CD4-positive, CD25-positive, alpha-beta regulatory T cell (primary cell): Measurements from ENCODE around the gene HSPA12A. TPM values are rescaled to one million over a fixed set of nuclear protein-coding genes. Genes with fewer than 3 reads are reported as not detected.

ENCODE experiments used
- ATAC-seq, 2 donors: fragments of 150-1000 bp; cut with Tn5 transposase; one replicate each; pipeline ENCODE4 v1.10.0; 2021; ENCODE audit warnings: low read depth in 2 of 2, moderate number of reproducible peaks in 2 of 2, moderate library complexity in 1 of 2
- DNase-seq, 3 donors: peaks; one replicate each; pipeline versions ENCODE4 v3.0.0 to v3.0.0-alpha.2; 2012 to 2022; ENCODE audit warnings: mixed read lengths in 1 of 3
- H3K27ac ChIP-seq: one replicate; pipeline ENCODE4 v1.7.0; 2013; ENCODE audit warnings: mild to moderate bottlenecking, low read length; ENCODE audit not compliant: insufficient read depth, poor library complexity, severe bottlenecking
- H3K27me3 ChIP-seq: one replicate; pipeline ENCODE4 v1.7.0; 2013; ENCODE audit warnings: low read length; ENCODE audit not compliant: control insufficient read depth, insufficient read depth
- H3K36me3 ChIP-seq: one replicate; pipeline ENCODE4 v1.7.0; 2013; ENCODE audit warnings: mild to moderate bottlenecking, low read length, moderate library complexity; ENCODE audit not compliant: control insufficient read depth, insufficient read depth
- H3K4me1 ChIP-seq: 2 replicates; pipeline ENCODE4 v1.7.0; 2013; ENCODE audit warnings: mild to moderate bottlenecking, low read length; ENCODE audit not compliant: insufficient read depth, control insufficient read depth, poor library complexity, severe bottlenecking
- H3K4me3 ChIP-seq: one replicate; pipeline ENCODE4 v1.7.0; 2013; ENCODE audit warnings: low read depth, mild to moderate bottlenecking, low read length, moderate library complexity
- H3K9me3 ChIP-seq, 2 experiments: 1 replicate in 1 of 2; 2 replicates in 1 of 2; pipeline ENCODE4 v1.7.0; 2013; ENCODE audit warnings: low read length in 2 of 2, mild to moderate bottlenecking in 1 of 2, moderate library complexity in 1 of 2; ENCODE audit not compliant: control insufficient read depth in 2 of 2
- H3K27ac Mint-ChIP-seq, 3 donors: one replicate each; pipeline ENCODE4 v1.8.0; 2020 to 2022; ENCODE audit warnings: mild to moderate bottlenecking in 3 of 3, mixed read lengths in 3 of 3, moderate library complexity in 2 of 3
- H3K27me3 Mint-ChIP-seq: one replicate; pipeline ENCODE4 v1.8.0; 2022; ENCODE audit warnings: mild to moderate bottlenecking, mixed read lengths
- H3K36me3 Mint-ChIP-seq: one replicate; pipeline ENCODE4 v1.8.0; 2020; ENCODE audit warnings: mixed read lengths
- H3K4me1 Mint-ChIP-seq, 4 donors: one replicate each; pipeline ENCODE4 v1.8.0; 2020 to 2022; ENCODE audit warnings: mixed read lengths in 4 of 4, mild to moderate bottlenecking in 1 of 4
- H3K4me3 Mint-ChIP-seq, 4 donors: one replicate each; pipeline ENCODE4 v1.8.0; 2020 to 2022; ENCODE audit warnings: mild to moderate bottlenecking in 4 of 4, mixed read lengths in 4 of 4, moderate library complexity in 3 of 4
- H3K9me3 Mint-ChIP-seq, 7 donors: one replicate each; pipeline ENCODE4 v1.8.0; 2020 to 2022; ENCODE audit warnings: mixed read lengths in 7 of 7, mild to moderate bottlenecking in 3 of 7, moderate library complexity in 2 of 7
- polyA plus RNA-seq, 4 donors: library from polyadenylated mRNA; unstranded; fragments of 300-500 nt; fragmentation: Illumina TruSeq; gene quantifications; one replicate each; pipeline ENCODE4 v1.2.3, GENCODE V29; 2021
- total RNA-seq: library from RNA; stranded (reverse); gene quantifications from one replicate; pipeline ENCODE4 v1.2.3, GENCODE V29; 2022

Gene HSPA12A
- total and polyA plus RNA-seq, 5 donors from 2014 or later: 0.72 to 2.1 (median 0.81) TPM

DNA sequence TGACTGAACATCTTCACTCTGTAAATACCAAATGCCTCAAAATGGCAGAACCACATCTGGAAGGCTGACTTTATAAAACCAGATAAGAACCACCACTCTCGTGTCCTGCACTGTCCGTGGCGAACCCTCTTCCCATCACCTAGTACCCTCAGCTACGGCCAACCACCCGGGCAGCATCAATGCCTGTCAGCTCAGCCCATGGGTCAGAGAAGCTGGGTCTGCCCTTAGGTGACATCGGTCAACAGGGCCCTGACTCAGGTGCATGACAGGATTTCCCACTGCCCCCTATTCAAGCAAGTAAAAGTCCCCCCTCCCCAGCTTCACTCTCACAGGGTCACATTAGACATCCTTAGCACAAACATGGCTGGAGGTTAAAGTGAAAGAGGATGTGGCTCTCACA lies 56.6 kb downstream of the HSPA12A start:
- no peak overlapping the region for H3K4me3 Mint-ChIP-seq
- H3K4me1 Mint-ChIP-seq: peaks cover 0 to 4% (median 0%) of the 10 kb centered on the region in 4 donors
- Histone ChIP-seq H3K27me3 (no peaks in the 10 kb centered on the region), H3K9me3 (no peaks in the 10 kb centered on the region), H3K27ac (no peak overlapping the region), H3K4me1 (peaks cover 3% of the 10 kb centered on the region), H3K36me3 (no peaks in the 10 kb centered on the region), H3K4me3 (no peak overlapping the region)
- no peaks in the 10 kb centered on the region for H3K36me3 Mint-ChIP-seq
- H3K27ac Mint-ChIP-seq: no peak overlapping the region
- H3K9me3 Mint-ChIP-seq: no peaks in the 10 kb centered on the region
- DNase-seq (no peak), ATAC-seq (no peak)
- H3K27me3 Mint-ChIP-seq: peaks cover 7% of the 10 kb centered on the region

DNA sequence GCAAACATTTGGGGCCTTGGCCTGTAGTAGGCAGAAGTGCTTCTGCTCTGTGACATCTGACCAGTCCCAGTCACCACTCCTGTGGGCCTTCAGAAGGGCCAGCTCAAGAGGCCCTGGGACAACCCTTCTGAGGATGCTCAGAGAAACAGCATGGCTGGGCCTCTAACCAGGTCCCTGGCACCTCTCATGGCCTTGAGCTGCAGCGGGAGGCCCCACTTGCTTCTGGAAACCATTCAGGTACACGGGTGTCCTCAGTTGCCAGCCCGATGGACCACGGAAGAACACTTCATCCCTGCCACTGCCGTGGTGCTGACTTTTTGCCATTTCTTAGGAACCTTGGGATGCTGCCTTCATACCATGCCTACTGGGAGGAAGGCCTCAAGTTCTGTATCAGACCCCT lies 57.6 kb downstream of the HSPA12A start:
- Histone ChIP-seq H3K4me1 (peaks cover 3% of the 10 kb centered on the region), H3K27ac (no peak overlapping the region), H3K36me3 (no peaks in the 10 kb centered on the region), H3K9me3 (no peaks in the 10 kb centered on the region), H3K27me3 (no peaks in the 10 kb centered on the region), H3K4me3 (no peak overlapping the region)
- ATAC-seq (no peak), DNase-seq (no peak)
- Mint-ChIP-seq H3K36me3 (no peaks in the 10 kb centered on the region), H3K27ac (no peak overlapping the region), H3K4me3 (no peak overlapping the region), H3K27me3 (no peaks in the 10 kb centered on the region), H3K4me1 (peaks cover 0 to 4% (median 0%) of the 10 kb centered on the region in 4 donors), H3K9me3 (no peaks in the 10 kb centered on the region)

DNA sequence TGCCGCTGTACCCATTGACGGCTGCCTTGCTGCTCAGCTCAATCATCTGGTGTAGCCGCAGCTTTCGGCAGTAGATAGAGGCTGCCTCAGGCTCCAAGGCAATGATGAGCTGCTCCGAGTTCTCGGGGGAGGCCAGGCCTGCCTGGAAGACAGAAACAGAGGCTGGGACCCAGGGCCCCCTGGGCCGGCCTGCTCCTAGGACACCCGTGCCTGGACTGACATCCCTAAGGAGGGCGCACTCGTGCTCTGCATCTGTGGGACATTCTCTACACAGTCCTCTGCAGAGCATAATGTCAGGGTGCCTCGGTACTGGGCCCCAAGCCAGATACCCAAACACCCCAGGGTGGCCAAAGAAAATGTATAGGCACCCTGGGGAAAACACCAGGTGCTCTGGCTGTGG lies 58.5 kb downstream of the HSPA12A start:
- Mint-ChIP-seq H3K27me3 (no peaks in the 10 kb centered on the region), H3K9me3 (no peaks in the 10 kb centered on the region)

DNA sequence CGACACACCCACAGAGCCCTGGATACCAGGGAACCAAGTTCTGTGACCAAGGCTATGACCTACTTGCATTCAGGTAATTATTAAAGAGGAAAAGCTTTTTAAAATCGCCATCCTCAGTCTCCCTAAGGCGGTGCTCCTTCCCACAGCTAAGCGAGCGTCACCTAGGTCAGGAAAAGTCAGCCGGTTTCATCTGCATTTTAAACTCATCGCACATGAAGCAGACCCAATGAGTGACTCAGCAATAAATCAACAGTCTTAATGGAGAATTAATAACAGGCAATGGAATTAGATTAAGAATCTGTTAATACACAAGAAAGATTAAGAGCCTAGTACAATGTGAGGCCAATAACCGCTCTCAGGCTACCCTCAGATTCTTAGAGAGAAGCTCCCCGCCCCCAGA lies 59.2 kb downstream of the HSPA12A start:
- H3K4me1 Mint-ChIP-seq: peaks cover 0 to 4% (median 0%) of the 10 kb centered on the region in 4 donors
- no peak overlapping the region for H3K27ac Mint-ChIP-seq
- no peak for DNase-seq
- ATAC-seq: no peak
- H3K36me3 Mint-ChIP-seq: no peaks in the 10 kb centered on the region
- H3K27me3 Mint-ChIP-seq: no peaks in the 10 kb centered on the region
- H3K9me3 ChIP-seq: no peaks in the 10 kb centered on the region
- no peak overlapping the region for H3K4me3 Mint-ChIP-seq
- no peaks in the 10 kb centered on the region for H3K9me3 Mint-ChIP-seq
- no peaks in the 10 kb centered on the region for H3K36me3 ChIP-seq
- no peak overlapping the region for H3K4me3 ChIP-seq
- peaks cover 3% of the 10 kb centered on the region for H3K4me1 ChIP-seq
- no peaks in the 10 kb centered on the region for H3K27me3 ChIP-seq
- H3K27ac ChIP-seq: no peak overlapping the region

More for the DNA sequence above, 58.5 kb downstream of the HSPA12A start:
- ATAC-seq: no peak
- H3K27me3 ChIP-seq: no peaks in the 10 kb centered on the region
- Mint-ChIP-seq H3K27ac (no peak overlapping the region), H3K4me1 (peaks cover 0 to 4% (median 0%) of the 10 kb centered on the region in 4 donors), H3K4me3 (no peak overlapping the region), H3K36me3 (no peaks in the 10 kb centered on the region)
- DNase-seq: no peak
- no peaks in the 10 kb centered on the region for H3K36me3 ChIP-seq
- no peak overlapping the region for H3K4me3 ChIP-seq
- no peaks in the 10 kb centered on the region for H3K9me3 ChIP-seq
- H3K27ac ChIP-seq: no peak overlapping the region
- peaks cover 3% of the 10 kb centered on the region for H3K4me1 ChIP-seq

DNA sequence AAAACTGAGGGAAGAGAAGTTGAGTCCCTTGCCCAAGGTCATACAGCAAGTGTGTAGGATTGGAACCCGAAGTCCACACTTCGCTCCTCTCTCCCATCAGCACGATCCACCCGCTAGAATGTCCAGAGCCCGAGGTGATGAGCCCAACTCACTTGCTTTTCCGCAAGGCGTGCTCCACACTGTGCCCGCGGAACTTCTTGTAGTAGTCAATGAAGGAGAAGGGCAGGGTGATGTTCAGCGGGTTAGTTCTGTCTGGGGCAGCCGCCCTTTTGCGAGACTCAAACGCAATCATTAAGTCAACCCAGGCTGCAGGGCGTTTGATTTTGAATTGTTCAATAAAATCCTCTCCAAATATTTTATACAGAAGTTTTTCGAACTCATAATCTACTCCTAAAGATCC lies 63.0 kb downstream of the HSPA12A start:
- Mint-ChIP-seq H3K36me3 (no peaks in the 10 kb centered on the region), H3K27me3 (peaks cover 3% of the 10 kb centered on the region), H3K4me3 (no peak overlapping the region), H3K4me1 (peaks cover 0 to 4% (median 0%) of the 10 kb centered on the region in 4 donors), H3K27ac (no peak overlapping the region), H3K9me3 (no peaks in the 10 kb centered on the region)
- ATAC-seq (no peak), DNase-seq (no peak)
- H3K27ac ChIP-seq: no peak overlapping the region
- no peak overlapping the region for H3K4me3 ChIP-seq
- no peaks in the 10 kb centered on the region for H3K27me3 ChIP-seq
- H3K4me1 ChIP-seq: peaks cover 3% of the 10 kb centered on the region
- H3K36me3 ChIP-seq: no peaks in the 10 kb centered on the region
- H3K9me3 ChIP-seq: no peaks in the 10 kb centered on the region

DNA sequence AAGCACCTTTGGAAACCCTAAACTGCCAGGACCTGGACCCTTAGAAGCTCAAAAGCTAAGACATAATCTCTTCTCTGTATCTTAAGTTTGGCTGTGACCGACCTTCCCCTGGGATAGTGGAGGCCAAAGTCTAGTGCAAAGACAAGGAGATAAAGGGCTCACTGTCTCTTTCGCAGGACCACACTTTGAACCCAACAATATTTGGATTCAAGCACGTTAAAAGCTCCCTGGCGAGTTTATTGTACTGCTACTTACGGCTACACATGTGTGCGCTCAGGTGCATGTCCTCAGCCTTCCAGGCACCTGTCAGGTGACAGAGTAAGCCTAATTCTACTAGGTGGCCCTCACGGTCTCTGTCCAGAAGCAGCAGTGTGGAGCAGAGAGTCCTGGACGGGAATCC lies 65.7 kb downstream of the HSPA12A start:
- Mint-ChIP-seq H3K36me3 (no peaks in the 10 kb centered on the region), H3K4me1 (no peaks in the 10 kb centered on the region), H3K9me3 (no peaks in the 10 kb centered on the region), H3K4me3 (no peak overlapping the region), H3K27me3 (peaks cover 5% of the 10 kb centered on the region), H3K27ac (no peak overlapping the region)
- no peak for DNase-seq
- ATAC-seq: no peak
- Histone ChIP-seq H3K9me3 (no peaks in the 10 kb centered on the region), H3K27ac (no peak overlapping the region), H3K4me3 (no peak overlapping the region), H3K36me3 (no peaks in the 10 kb centered on the region), H3K27me3 (no peaks in the 10 kb centered on the region), H3K4me1 (no peaks in the 10 kb centered on the region)

DNA sequence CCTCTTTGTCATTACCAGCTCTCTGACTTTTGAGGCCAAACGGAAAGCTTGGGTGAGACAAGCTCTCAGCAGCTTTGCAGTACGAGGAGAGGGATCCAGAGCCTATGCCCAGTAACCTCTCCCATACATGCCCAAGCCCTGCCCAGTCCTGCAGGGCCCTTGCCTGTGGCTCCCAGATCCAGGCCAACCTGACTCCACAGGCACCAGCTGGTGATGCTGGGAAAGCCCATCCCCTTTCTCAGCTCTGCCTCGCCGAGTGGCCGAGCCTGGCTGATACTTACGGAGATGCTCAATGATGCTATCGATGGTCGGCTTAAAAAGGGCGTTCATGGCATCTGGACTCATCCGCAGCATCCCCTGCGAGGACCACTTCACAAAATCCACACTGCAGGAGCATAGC lies 66.2 kb downstream of the HSPA12A start:
- H3K4me1 Mint-ChIP-seq: no peaks in the 10 kb centered on the region
- no peaks in the 10 kb centered on the region for H3K27me3 ChIP-seq
- H3K4me3 ChIP-seq: no peak overlapping the region
- H3K36me3 Mint-ChIP-seq: no peaks in the 10 kb centered on the region
- no peak for DNase-seq
- H3K9me3 Mint-ChIP-seq: no peaks in the 10 kb centered on the region
- no peaks in the 10 kb centered on the region for H3K36me3 ChIP-seq
- H3K4me3 Mint-ChIP-seq: no peak overlapping the region
- H3K4me1 ChIP-seq: no peaks in the 10 kb centered on the region
- no peak overlapping the region for H3K27ac Mint-ChIP-seq
- no peak overlapping the region for H3K27ac ChIP-seq
- no peaks in the 10 kb centered on the region for H3K9me3 ChIP-seq
- H3K27me3 Mint-ChIP-seq: peaks cover 7% of the 10 kb centered on the region
- ATAC-seq: no peak

DNA sequence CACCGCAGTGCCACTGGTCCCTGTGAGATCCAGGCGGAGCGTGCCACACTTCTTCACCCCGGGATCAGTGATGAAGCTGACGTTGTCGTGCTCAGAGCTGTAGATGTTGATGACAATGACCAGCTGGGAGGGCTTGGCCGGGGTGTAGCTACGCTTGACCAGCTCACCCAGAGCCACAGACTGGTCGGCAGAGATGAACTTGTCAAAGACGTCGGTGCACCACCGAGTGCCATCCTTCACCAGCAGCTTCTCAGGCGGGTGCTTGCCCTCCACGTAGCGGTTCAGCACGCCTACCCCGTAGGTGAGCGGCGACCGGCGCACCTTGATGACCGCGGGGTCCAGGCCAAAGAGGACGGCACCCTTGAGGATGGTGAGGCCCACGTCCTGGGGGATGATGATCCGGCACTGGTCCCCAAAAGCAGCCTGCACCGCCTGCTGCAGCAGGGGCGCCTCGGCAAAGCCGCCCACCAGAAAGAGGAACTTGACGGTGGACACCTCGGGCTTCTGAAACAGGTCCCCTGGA lies 67.4 kb downstream of the HSPA12A start:
- Histone ChIP-seq H3K27me3 (no peaks in the 10 kb centered on the region), H3K27ac (no peak overlapping the region), H3K4me3 (no peak overlapping the region), H3K9me3 (no peaks in the 10 kb centered on the region), H3K36me3 (no peaks in the 10 kb centered on the region), H3K4me1 (no peaks in the 10 kb centered on the region)
- Mint-ChIP-seq H3K4me3 (no peak overlapping the region), H3K4me1 (no peaks in the 10 kb centered on the region), H3K27me3 (peaks cover 15% of the 10 kb centered on the region), H3K36me3 (no peaks in the 10 kb centered on the region), H3K9me3 (no peaks in the 10 kb centered on the region), H3K27ac (no peak overlapping the region)
- DNase-seq (no peak), ATAC-seq (no peak)
